Brain microvascular endothelial cell (primary cell): ENCODE data around the gene IL1RL2.

Source experiments
- DNase-seq: peaks from one replicate; pipeline ENCODE4 v3.0.0-alpha.2; 2020
- H3K27ac ChIP-seq: fragments of 250-450 bp; sonication (Bioruptor Pico); 2 replicates; pipeline ENCODE4 v1.5.1; 2020; ENCODE audit warnings: mild to moderate bottlenecking, moderate library complexity
- H3K27me3 ChIP-seq: fragments of 250-450 bp; sonication (Bioruptor Pico); replicated peaks from 2 replicates; pipeline ENCODE4 v1.5.1; 2020; ENCODE audit warnings: mild to moderate bottlenecking
- H3K36me3 ChIP-seq: fragments of 250-450 bp; sonication (Bioruptor Pico); replicated peaks from 2 replicates; pipeline ENCODE4 v1.5.1; 2020; ENCODE audit warnings: mild to moderate bottlenecking
- H3K4me3 ChIP-seq: 2 replicates; pipeline ENCODE4 v1.5.1; 2011; ENCODE audit warnings: low read depth, mild to moderate bottlenecking, control low read depth, low read length, moderate library complexity
- CTCF ChIP-seq: IDR thresholded peaks from 2 replicates; pipeline ENCODE4 v1.5.1; 2011; ENCODE audit warnings: low read depth, mild to moderate bottlenecking, moderate library complexity, low read length, control low read depth, inconsistent platforms; ENCODE audit errors: missing control alignments
- in situ Hi-C: cut with HindIII; loops from 2 replicates; pipeline ENCODE4 v1.10.0; 2017; ENCODE audit warnings: low sequenced_read_pairs, low pct_ligation_motif_present

The IL1RL2 gene

GRCh38 chr2:102186791-102187495 lies at the start of gene IL1RL2:
Gene IL1RL2, plus strand, starts transcription at chr2:102187023. Its CDS starts 845 bp downstream, at chr2:102187868.
- H3K27me3 ChIP-seq: no peaks in the 10 kb centered on the region
- H3K27ac ChIP-seq: peak within 1 kb of the TSS; percentile 28
- H3K4me3 ChIP-seq: peak within 1 kb of the TSS; percentile 63
- DNase-seq: no peak
- no peak for TF ChIP-seq CTCF
- in situ Hi-C loops: no loop called here
- H3K36me3 ChIP-seq: no peaks in the 10 kb centered on the region

- DNase-seq: no peak
Measured at GRCh38 chr2:102137138-102137537, 49.7 kb upstream of the IL1RL2 start.

GRCh38 chr2:102138331-102138730 lies 48.5 kb upstream of the IL1RL2 start:
- in situ Hi-C loops: no loop called here
- no peaks in the 10 kb centered on the region for H3K27me3 ChIP-seq
- no peak overlapping the region for H3K4me3 ChIP-seq
- no peak for TF ChIP-seq CTCF
- H3K36me3 ChIP-seq: no peaks in the 10 kb centered on the region
- DNase-seq: no peak
- no peak overlapping the region for H3K27ac ChIP-seq

More at GRCh38 chr2:102137138-102137537, 49.7 kb upstream of the IL1RL2 start:
- TF ChIP-seq CTCF: no peak
- in situ Hi-C loops: no loop called here
- H3K36me3 ChIP-seq: no peaks in the 10 kb centered on the region
- no peaks in the 10 kb centered on the region for H3K27me3 ChIP-seq
- no peak overlapping the region for H3K27ac ChIP-seq
- no peak overlapping the region for H3K4me3 ChIP-seq

GRCh38 chr2:102139851-102140250 lies 47.0 kb upstream of the IL1RL2 start:
- H3K27ac ChIP-seq: no peak overlapping the region
- no peak for DNase-seq
- no peaks in the 10 kb centered on the region for H3K36me3 ChIP-seq
- in situ Hi-C loops: no loop called here
- H3K27me3 ChIP-seq: no peaks in the 10 kb centered on the region
- TF ChIP-seq CTCF: peak; percentile 19
- no peak overlapping the region for H3K4me3 ChIP-seq

- in situ Hi-C loops: no loop called here
- no peak overlapping the region for H3K4me3 ChIP-seq
- peaks cover 2% of the 10 kb centered on the region for H3K36me3 ChIP-seq
- TF ChIP-seq CTCF: no peak
- H3K27ac ChIP-seq: no peak overlapping the region
- H3K27me3 ChIP-seq: no peaks in the 10 kb centered on the region
- DNase-seq: no peak
Measured at GRCh38 chr2:102140377-102140776, 46.4 kb upstream of the IL1RL2 start.
